GM12875 (cell line): ENCODE results near the gene MAP2K3.
"Not testable (repeated sequence)": the region's sequence is repeated elsewhere in the genome, so short reads cannot be mapped to it uniquely, and the experiment has no call there.

Source experiments
- H3K4me3 ChIP-seq: one replicate; pipeline ENCODE4 v1.5.1; 2011; ENCODE audit warnings: low read depth, low read length, control low read depth
- CTCF ChIP-seq: IDR thresholded peaks from 2 replicates; pipeline ENCODE4 v1.5.1; 2011; ENCODE audit warnings: low read depth, mild to moderate bottlenecking, control low read depth, inconsistent platforms, low read length, moderate library complexity, borderline replicate concordance; ENCODE audit not compliant: insufficient read depth

The MAP2K3 gene

GRCh38 chr17:21348081-21348925, 63.8 kb downstream of the MAP2K3 start:
- not testable (repeated sequence) for H3K4me3 ChIP-seq

GRCh38 chr17:21348926-21349261, 64.4 kb downstream of the MAP2K3 start:
- H3K4me3 ChIP-seq: not testable (repeated sequence)

- not testable (repeated sequence) for H3K4me3 ChIP-seq
Measured at GRCh38 chr17:21349358-21350050, 65.0 kb downstream of the MAP2K3 start.

- H3K4me3 ChIP-seq: not testable (repeated sequence)
Measured at GRCh38 chr17:21350495-21350894, 66.0 kb downstream of the MAP2K3 start.

- TF ChIP-seq CTCF: no peak
- no peak overlapping the region for H3K4me3 ChIP-seq
Measured at GRCh38 chr17:21351366-21352065, 67.0 kb downstream of the MAP2K3 start.

- no peak overlapping the region for H3K4me3 ChIP-seq
- no peak for TF ChIP-seq CTCF
Measured at GRCh38 chr17:21352221-21352980, 67.9 kb downstream of the MAP2K3 start.

GRCh38 chr17:21352981-21353265, 68.4 kb downstream of the MAP2K3 start:
- no peak overlapping the region for H3K4me3 ChIP-seq
- TF ChIP-seq CTCF: no peak

- TF ChIP-seq CTCF: no peak
- no peak overlapping the region for H3K4me3 ChIP-seq
Measured at GRCh38 chr17:21353326-21354010, 69.0 kb downstream of the MAP2K3 start.
